Vagina (tissue), 2 donors: ENCODE results near the gene SDC3. TPM values are rescaled to one million over a fixed set of nuclear protein-coding genes. Genes with fewer than 3 reads are reported as not detected.

Experiments
- DNase-seq, 2 donors: peaks; one replicate each; pipeline ENCODE4 v3.0.0-alpha.2; 2017; ENCODE audit errors: extremely low spot score in 2 of 2
- H3K27ac ChIP-seq: fragments of 200-600 bp; sonication (generic); one replicate; pipeline ENCODE4 v1.5.1; 2019
- H3K27me3 ChIP-seq: fragments of 200-600 bp; sonication (generic); one replicate; pipeline ENCODE4 v1.5.1; 2019
- H3K36me3 ChIP-seq, 2 donors: fragments of 200-600 bp; sonication (generic); one replicate each; pipeline ENCODE4 v1.5.1; 2017 to 2019
- H3K4me1 ChIP-seq: fragments of 200-600 bp; sonication (generic); one replicate; pipeline ENCODE4 v1.5.1; 2019
- H3K4me3 ChIP-seq, 2 donors: fragments of 200-600 bp; sonication (generic); 1 replicate in 1 of 2; 2 replicates in 1 of 2; pipeline ENCODE4 v1.5.1; 2016 to 2019
- H3K9me3 ChIP-seq: fragments of 200-600 bp; sonication (generic); one replicate; pipeline ENCODE4 v1.5.1; 2019
- CTCF ChIP-seq, 3 experiments: fragments of 450-650 bp in 2 of 3; fragments of 200-600 bp in 1 of 3; sonication (generic) in 1 of 3; IDR thresholded peaks; one replicate each; pipeline ENCODE4 v1.5.1; 2017 to 2019; ENCODE audit warnings: antibody characterized with exemption in 3 of 3, mild to moderate bottlenecking in 2 of 3, moderate library complexity in 2 of 3
- POLR2A ChIP-seq, 2 donors: fragments of 450-650 bp; IDR thresholded peaks; one replicate each; pipeline ENCODE4 v1.6.1; 2017; ENCODE audit warnings: antibody characterized with exemption in 2 of 2, mild to moderate bottlenecking in 2 of 2, moderate library complexity in 2 of 2
- POLR2AphosphoS5 ChIP-seq, 2 donors: sonication (generic); formaldehyde crosslinking; IDR thresholded peaks; one replicate each; pipeline ENCODE4 v1.9.0; 2017; ENCODE audit warnings: antibody characterized with exemption in 2 of 2, mild to moderate bottlenecking in 2 of 2, low read depth in 1 of 2; ENCODE audit not compliant: insufficient read depth in 1 of 2
- intact Hi-C: fragments of 100-400 bp; cut with DNase I; formaldehyde crosslinking; loops from one replicate; pipeline ENCODE4 v1.15.1; 2023
- total RNA-seq: library from RNA; depleted of rRNA; stranded (reverse); fragments of >200 nt; gene quantifications from one replicate; pipeline ENCODE4 v1.2.3, GENCODE V29; 2016

The SDC3 gene
- total RNA-seq, 1 donor from 2014 or later = 20.1 TPM

GRCh38 chr1:30888975-30889374, 19.6 kb downstream of the SDC3 start:
- Histone ChIP-seq H3K36me3 (no peaks in the 10 kb centered on the region), H3K27ac (peak overlapping the region; percentile 77), H3K4me3 (no peak overlapping the region), H3K4me1 (peaks cover 23% of the 10 kb centered on the region), H3K9me3 (no peaks in the 10 kb centered on the region), H3K27me3 (no peaks in the 10 kb centered on the region)
- intact Hi-C loops = no loop called here
- no peak for DNase-seq
- TF ChIP-seq POLR2A (IDR thresholded peaks at IDR 0.05) = no peak
- TF ChIP-seq CTCF (IDR thresholded peaks at IDR 0.05) = no peak
- no peak for TF ChIP-seq POLR2AphosphoS5 (IDR thresholded peaks at IDR 0.05; ENCODE audit: insufficient read depth in 1 of 2, low read depth in 1 of 2)

GRCh38 chr1:30888391-30888790, 20.2 kb downstream of the SDC3 start:
- H3K27me3 ChIP-seq = no peaks in the 10 kb centered on the region
- no peaks in the 10 kb centered on the region for H3K9me3 ChIP-seq
- no peak overlapping the region for H3K4me3 ChIP-seq
- DNase-seq = no peak
- intact Hi-C loops = no loop called here
- H3K36me3 ChIP-seq = no peaks in the 10 kb centered on the region
- H3K4me1 ChIP-seq = peaks cover 17% of the 10 kb centered on the region
- H3K27ac ChIP-seq = peak overlapping the region; percentile 77
- TF ChIP-seq POLR2AphosphoS5 (IDR thresholded peaks at IDR 0.05; ENCODE audit: insufficient read depth in 1 of 2, low read depth in 1 of 2) = peak in 1 of 2 donors; percentile 59
- TF ChIP-seq POLR2A (IDR thresholded peaks at IDR 0.05) = no peak

GRCh38 chr1:30887485-30888315, 20.9 kb downstream of the SDC3 start:
- peaks cover 16% of the 10 kb centered on the region for H3K4me1 ChIP-seq
- no peak overlapping the region for H3K4me3 ChIP-seq
- no peaks in the 10 kb centered on the region for H3K9me3 ChIP-seq
- H3K27me3 ChIP-seq = no peaks in the 10 kb centered on the region
- no peaks in the 10 kb centered on the region for H3K36me3 ChIP-seq
- TF ChIP-seq POLR2A (IDR thresholded peaks at IDR 0.05) = no peak
- TF ChIP-seq CTCF (IDR thresholded peaks at IDR 0.05) = no peak
- no peak for TF ChIP-seq POLR2AphosphoS5 (IDR thresholded peaks at IDR 0.05; ENCODE audit: insufficient read depth in 1 of 2, low read depth in 1 of 2)
- intact Hi-C loops = no loop called here
- H3K27ac ChIP-seq = peak overlapping the region; percentile 77
- DNase-seq = no peak

GRCh38 chr1:30886710-30887428, 21.7 kb downstream of the SDC3 start:
- Histone ChIP-seq H3K27me3 (no peaks in the 10 kb centered on the region), H3K36me3 (no peaks in the 10 kb centered on the region), H3K27ac (no peak overlapping the region), H3K9me3 (no peaks in the 10 kb centered on the region), H3K4me1 (peaks cover 21% of the 10 kb centered on the region), H3K4me3 (no peak overlapping the region)
- intact Hi-C loops = no loop called here
- no peak for TF ChIP-seq POLR2AphosphoS5 (IDR thresholded peaks at IDR 0.05; ENCODE audit: insufficient read depth in 1 of 2, low read depth in 1 of 2)
- TF ChIP-seq POLR2A (IDR thresholded peaks at IDR 0.05) = no peak
- no peak for TF ChIP-seq CTCF (IDR thresholded peaks at IDR 0.05)
- no peak for DNase-seq

- Histone ChIP-seq H3K4me1 (peaks cover 28% of the 10 kb centered on the region), H3K27me3 (no peaks in the 10 kb centered on the region), H3K4me3 (no peak overlapping the region), H3K27ac (no peak overlapping the region), H3K36me3 (no peaks in the 10 kb centered on the region), H3K9me3 (no peaks in the 10 kb centered on the region)
- DNase-seq = no peak
- TF ChIP-seq POLR2AphosphoS5 (IDR thresholded peaks at IDR 0.05; ENCODE audit: insufficient read depth in 1 of 2, low read depth in 1 of 2) (no peak), POLR2A (IDR thresholded peaks at IDR 0.05) (no peak), CTCF (IDR thresholded peaks at IDR 0.05) (no peak)
- intact Hi-C loops = no loop called here
Observed at GRCh38 chr1:30885570-30886522, 22.7 kb downstream of the SDC3 start.
